ENCODE measurements around the gene SPTBN1.
A peak's percentile ranks its signal among the peaks of the same experiment; 100 is the strongest.

The SPTBN1 gene

GRCh38 chr2:54638103-54638502 lies 182.0 kb downstream of the SPTBN1 start:
- no peak for DNase-seq

GRCh38 chr2:54638774-54639187 lies 182.7 kb downstream of the SPTBN1 start:
- no peak for DNase-seq

GRCh38 chr2:54639609-54640008 lies 183.5 kb downstream of the SPTBN1 start:
- DNase-seq, result no peak

GRCh38 chr2:54640834-54641540 lies 184.9 kb downstream of the SPTBN1 start:
- DNase-seq, result no peak

DNA sequence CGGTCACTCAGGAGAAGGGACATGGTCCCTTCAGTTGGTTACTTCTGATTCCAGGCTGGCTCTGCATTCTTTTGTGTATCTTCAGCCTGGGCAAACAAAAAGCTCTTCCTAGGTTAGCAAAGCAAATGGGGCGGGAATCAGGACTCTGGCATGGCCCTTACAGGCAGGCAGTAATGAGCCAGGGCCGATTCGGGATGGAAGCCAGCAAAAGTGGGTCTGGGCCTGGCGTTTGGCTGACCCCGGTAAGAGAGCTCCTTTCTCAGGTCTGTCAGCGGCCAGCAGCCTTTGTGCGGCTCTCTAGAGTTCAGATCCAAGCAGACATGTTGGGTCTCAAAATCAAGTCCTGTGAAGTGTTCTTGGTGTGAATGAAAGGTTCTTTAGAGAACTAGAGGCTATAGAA lies 185.9 kb downstream of the SPTBN1 start:
- no peak for DNase-seq

GRCh38 chr2:54642677-54643430 lies 186.7 kb downstream of the SPTBN1 start:
- no peak for DNase-seq

DNA sequence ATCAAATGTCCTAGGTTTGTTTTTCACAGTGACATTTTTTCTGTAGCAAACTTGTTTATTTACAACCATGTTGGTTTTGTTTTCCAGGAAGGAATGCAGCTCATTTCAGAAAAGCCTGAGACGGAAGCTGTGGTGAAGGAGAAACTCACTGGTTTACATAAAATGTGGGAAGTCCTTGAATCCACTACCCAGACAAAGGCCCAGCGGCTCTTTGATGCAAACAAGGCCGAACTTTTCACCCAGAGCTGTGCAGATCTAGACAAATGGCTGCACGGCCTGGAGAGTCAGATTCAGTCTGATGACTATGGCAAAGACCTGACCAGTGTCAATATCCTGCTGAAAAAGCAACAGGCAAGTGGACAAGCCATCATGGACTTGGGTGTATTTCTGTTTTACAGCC lies 188.1 kb downstream of the SPTBN1 start:
- no peak for DNase-seq

DNA sequence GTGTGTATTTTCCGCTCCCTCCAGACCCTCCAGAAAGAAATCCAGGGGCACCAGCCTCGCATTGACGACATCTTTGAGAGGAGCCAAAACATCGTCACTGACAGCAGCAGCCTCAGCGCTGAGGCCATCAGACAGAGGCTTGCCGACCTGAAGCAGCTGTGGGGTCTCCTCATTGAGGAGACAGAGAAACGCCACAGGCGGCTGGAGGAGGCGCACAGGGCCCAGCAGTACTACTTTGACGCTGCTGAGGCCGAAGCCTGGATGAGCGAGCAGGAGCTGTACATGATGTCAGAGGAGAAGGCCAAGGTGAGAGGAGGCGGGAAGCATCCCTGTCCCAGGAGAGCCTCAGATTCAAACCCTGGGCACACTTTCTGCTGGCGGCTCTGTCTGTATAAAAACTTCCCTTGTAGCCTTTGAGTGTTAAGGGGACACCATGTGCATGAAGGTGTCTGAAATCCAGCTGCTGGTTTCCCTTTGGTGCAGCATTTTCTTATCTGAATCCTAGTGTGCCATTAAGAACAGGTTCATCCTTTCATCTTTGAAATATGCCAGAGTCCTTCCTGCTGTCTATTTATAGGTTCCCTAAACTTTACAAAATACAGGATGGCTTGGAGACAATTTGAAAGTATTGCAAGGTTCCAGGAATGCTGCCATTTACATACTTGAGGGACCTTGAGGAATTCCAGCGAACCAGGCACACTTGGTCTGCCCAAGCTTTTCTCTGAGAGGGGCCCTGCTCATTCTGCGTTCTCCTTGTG lies 190.2 kb downstream of the SPTBN1 start:
- no peak for DNase-seq

DNA sequence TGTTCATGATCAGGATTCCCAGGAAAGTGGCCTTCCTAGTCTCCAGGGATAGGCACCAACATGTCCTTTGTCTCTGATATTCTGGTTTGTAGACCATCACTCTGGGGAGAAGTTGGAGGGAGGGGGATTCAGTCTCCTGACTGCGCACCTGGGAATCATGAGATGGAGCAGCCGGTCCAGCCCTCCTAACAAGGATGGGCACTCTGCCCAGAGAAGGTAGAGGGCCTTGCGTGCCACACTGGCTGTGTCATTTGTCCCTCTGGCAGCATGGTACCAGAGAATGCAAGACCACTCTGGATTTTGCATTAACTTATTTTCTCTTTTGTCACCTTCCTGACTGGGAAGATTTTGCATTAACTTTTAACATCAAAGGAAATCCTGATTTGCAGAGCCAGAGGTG lies 192.1 kb downstream of the SPTBN1 start:
- no peak for DNase-seq

DNA sequence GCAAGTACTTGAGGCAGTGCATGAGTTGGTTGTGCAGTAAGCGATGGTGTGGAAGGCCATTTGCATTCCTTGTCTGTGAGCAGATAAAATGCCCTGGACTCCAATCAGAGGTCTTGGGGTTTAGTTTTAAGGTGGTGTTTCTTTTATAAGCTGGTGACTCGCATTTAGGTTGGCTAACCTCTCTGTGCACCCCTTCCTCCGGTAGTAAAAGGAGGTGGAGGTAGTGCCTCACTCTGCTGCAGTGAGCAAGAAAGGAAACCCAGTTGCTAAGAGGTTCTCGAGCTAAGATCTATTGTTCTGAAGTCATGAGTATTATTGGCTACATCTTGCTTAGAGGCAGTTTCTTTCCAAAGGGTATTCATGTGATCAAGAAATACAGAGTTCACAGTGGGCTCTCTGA lies 193.1 kb downstream of the SPTBN1 start:
- DNase-seq, result no peak

- DNase-seq, result no peak
These were observed 193.5 kb downstream of the SPTBN1 start for GRCh38 chr2:54649633-54650032.

GRCh38 chr2:54650612-54651011 lies 194.5 kb downstream of the SPTBN1 start:
- no peak for DNase-seq

DNA sequence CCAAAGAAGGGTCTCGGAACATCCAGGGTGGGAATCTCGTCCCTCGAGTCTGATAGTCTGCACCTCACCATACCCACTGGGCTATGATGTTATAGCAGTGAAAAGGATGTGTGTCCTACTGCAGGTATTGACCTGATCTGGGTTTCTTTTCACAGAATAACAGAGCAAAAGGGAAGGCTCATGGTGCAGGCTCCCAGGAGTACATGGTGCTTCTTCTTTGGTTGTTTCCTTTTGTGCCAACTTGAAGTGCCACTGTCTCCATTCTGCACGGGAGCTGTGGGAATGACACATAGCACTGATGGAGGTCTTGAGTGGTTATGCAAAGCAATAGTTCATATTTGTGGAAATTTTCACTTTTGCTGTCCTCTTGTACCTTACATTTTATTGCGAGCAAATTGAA lies 195.2 kb downstream of the SPTBN1 start:
- DNase-seq, result no peak

DNA sequence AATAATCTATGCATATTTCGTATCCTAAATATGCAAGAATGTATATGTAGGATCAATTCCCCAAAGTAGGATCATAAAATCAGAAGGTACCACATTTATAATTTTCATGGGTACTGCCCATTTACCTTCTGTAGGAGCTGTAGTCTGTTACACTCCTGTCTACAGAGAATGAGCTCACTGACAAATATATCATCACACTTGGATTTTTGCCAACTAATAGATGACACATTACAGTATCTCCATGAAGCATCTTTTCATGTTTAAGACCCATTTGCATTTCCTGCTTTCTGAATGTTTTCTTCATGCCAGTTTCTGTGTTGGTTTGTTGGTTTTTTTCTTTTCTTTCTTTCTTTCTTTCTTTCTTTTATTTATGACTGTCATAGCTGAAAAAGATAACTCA lies 196.4 kb downstream of the SPTBN1 start:
- DNase-seq, result no peak

DNA sequence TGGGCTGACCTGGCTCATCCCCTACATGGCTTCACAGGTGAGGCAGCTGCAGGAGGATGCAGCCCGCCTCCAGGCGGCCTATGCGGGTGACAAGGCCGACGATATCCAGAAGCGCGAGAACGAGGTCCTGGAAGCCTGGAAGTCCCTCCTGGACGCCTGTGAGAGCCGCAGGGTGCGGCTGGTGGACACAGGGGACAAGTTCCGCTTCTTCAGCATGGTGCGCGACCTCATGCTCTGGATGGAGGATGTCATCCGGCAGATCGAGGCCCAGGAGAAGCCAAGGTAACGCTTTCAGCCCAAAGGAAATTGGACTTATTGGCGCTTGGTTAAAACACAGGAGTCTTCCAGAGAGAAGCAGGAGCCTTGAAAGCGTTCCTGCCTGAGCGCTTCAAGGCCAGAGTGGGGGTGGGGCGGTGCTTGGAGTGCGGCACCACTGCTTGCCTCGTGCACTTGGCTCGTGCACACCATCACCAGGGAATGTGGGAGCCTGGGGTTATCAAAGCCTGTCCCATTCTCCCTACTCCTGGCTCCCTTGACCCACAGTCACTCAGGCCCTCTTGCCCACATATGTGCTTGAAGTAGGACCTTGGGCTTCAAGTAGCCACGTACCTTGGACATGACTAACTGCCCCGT lies 197.6 kb downstream of the SPTBN1 start:
- no peak for DNase-seq

DNA sequence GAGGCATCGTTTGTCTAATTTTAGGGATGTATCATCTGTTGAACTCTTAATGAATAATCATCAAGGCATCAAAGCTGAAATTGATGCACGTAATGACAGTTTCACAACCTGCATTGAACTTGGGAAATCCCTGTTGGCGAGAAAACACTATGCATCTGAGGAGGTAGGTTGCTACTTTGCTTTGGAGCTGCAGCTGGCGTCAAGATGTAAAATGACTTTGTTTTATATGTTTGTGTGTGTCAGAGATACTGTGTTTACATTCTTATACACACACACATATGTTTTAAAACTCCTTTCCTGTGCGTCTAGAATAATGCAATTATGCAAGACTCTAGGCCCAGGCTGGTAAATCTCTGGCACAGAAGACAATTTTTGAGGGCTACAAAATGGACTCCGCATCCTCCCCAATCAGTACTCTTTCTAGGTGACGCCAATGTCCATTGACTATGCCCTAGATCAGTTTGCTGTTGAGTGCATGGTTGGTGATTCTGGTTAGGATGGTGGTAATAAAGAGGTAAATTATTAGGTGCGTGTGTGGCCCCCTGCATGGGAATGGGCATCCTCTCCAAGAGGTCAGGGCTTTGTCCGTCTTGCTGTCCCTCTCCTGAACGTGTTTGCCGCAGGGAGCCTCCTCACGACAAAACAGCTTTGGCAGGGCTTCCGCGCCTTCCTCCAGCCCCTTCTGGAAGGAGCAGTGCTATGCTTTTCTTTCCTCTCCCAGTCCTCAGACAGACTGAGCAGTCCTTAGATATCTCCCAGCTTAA lies 199.1 kb downstream of the SPTBN1 start:
- DNase-seq, result no peak

- DNase-seq, result no peak
These were observed 200.7 kb downstream of the SPTBN1 start for GRCh38 chr2:54656863-54657262.

DNA sequence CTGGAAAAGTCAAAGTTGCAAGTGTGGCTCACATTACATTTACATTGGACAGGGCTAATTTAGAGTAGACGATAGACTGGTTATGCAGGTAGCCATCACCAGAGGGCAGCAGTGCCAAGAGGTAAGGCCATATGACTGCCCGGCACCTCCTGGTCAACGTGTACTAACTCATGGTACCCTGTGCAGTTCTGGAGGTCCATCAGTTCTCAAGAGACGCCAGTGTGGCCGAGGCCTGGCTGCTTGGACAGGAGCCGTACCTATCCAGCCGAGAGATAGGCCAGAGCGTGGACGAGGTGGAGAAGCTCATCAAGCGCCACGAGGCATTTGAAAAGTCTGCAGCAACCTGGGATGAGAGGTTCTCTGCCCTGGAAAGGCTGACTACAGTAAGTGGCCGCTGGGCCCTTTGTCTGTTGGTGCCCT lies 201.5 kb downstream of the SPTBN1 start:
- peak in 1 of 2 donors; percentile 34 for DNase-seq

DNA sequence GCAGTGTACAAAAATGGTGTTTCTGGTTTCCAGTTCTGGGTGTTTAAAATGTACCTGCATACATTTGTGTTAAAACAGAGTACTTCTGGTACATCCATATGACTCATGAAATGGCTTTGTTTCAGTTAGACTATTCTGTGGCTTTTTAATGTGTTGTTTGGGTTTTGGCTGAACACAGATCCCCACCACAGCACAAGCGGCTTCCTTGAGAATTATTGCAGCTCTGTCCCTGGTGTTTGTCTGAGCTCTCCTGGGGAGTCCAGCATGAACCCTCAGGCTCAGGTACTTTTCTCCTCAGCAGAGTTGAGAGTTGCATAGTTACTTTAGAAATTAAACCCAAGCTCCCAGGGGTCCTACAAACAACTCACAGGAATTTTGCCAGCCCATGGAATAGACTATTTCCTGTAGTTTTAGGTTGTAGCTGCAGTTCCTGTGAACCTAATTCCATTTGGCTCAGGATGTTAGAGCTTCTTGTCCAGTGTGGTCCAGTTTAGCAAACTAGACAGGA lies 202.5 kb downstream of the SPTBN1 start:
- no peak for DNase-seq

DNA sequence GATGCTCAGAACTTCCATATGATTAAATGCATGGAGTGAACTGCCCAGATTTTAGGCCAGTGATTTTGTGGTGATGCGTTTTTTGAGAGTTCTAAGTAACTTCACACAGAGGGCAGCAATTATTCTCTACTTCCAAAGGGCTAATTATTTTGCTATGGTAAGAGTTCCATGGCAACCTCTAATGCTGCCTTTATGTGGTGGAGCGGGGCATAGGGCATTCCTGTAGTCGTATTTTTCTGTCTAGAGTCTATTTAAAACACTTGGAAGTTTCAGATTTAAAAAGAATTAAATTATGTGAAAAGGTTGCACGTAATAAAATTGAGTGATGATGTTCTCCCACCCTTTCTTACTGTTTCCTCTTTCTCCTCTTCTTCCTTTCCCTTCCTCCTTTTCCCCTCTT lies 203.4 kb downstream of the SPTBN1 start:
- no peak for DNase-seq

DNA sequence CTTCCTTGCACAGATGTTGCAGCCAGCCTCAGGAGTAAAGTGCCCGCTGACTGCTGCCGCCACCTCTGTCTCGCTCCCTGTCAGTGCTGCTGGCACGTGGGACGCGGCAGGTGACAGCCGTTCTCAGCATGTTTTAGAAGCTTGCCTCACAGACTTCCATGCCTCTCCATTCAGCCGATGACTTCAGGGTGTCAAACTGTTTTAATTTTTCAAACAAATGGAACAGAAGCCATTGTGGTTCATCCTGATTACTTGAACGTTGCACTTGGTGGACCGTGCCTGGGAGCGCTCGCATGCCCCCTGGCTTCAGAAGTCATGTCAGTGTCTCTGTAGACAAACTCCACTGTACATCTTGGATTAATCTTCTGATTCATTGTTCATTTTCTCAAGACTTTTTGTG lies 204.6 kb downstream of the SPTBN1 start:
- DNase-seq, result no peak

GRCh38 chr2:54663424-54664030 lies 207.4 kb downstream of the SPTBN1 start:
- no peak for DNase-seq

All from CD4-positive, alpha-beta T cell treated with Interferon alpha-2 for 1 hour (primary cell).